HG03175 (cell line): ENCODE measurements around the gene ZNRF3.
A peak's percentile ranks its signal among the peaks of the same experiment; 100 is the strongest.

ENCODE experiments used
- ATAC-seq: cut with Tn5 transposase; IDR thresholded peaks from one replicate; pipeline ENCODE4 v1.9.1; 2021; ENCODE audit warnings: mild to moderate bottlenecking, moderate library complexity; ENCODE audit not compliant: unreplicated experiment

ZNRF3 gene

GRCh38 chr22:29054251-29054767 is 170.9 kb downstream of the ZNRF3 start:
- no peak for ATAC-seq

- ATAC-seq: no peak
These were observed 171.9 kb downstream of the ZNRF3 start for GRCh38 chr22:29055192-29055830.

- ATAC-seq: no peak
These were observed 173.1 kb downstream of the ZNRF3 start for GRCh38 chr22:29056472-29056871.

- ATAC-seq: no peak
These were observed 177.0 kb downstream of the ZNRF3 start for GRCh38 chr22:29060251-29060869.

GRCh38 chr22:29060931-29061330 is 177.6 kb downstream of the ZNRF3 start:
- ATAC-seq: no peak

GRCh38 chr22:29061773-29062172 is 178.4 kb downstream of the ZNRF3 start, which contains the start of gene C22orf31:
Gene C22orf31 (minus strand): TSS chr22:29061831. CDS start chr22:29061792, 39 bp downstream.
- no peak for ATAC-seq

- ATAC-seq: no peak
These were observed 179.0 kb downstream of the ZNRF3 start for GRCh38 chr22:29062286-29062821.

- no peak for ATAC-seq
These were observed 182.3 kb downstream of the ZNRF3 start for GRCh38 chr22:29065468-29066190.

GRCh38 chr22:29069463-29069862 is 186.1 kb downstream of the ZNRF3 start:
- no peak for ATAC-seq

GRCh38 chr22:29070490-29070889 is 187.1 kb downstream of the ZNRF3 start:
- ATAC-seq: no peak

GRCh38 chr22:29071261-29072045 is 188.1 kb downstream of the ZNRF3 start:
- ATAC-seq: no peak

GRCh38 chr22:29072193-29072978 is 189.0 kb downstream of the ZNRF3 start:
- ATAC-seq: peak; percentile 91

GRCh38 chr22:29072979-29073617 is 189.7 kb downstream of the ZNRF3 start, which contains the start of gene KREMEN1:
Gene KREMEN1 (plus strand): TSS chr22:29073035. CDS start chr22:29073131, 96 bp downstream.
- peak; percentile 3 for ATAC-seq

GRCh38 chr22:29073618-29074275 is 190.4 kb downstream of the ZNRF3 start:
- no peak for ATAC-seq

GRCh38 chr22:29074276-29074772 is 191.0 kb downstream of the ZNRF3 start:
- no peak for ATAC-seq

GRCh38 chr22:29078036-29078868 is 194.9 kb downstream of the ZNRF3 start:
- no peak for ATAC-seq

- ATAC-seq: no peak
These were observed 195.5 kb downstream of the ZNRF3 start for GRCh38 chr22:29078869-29079207.
